GM19239 (cell line): ENCODE results near the gene SLC25A36.
"Not testable (repeated sequence)": the region's sequence is repeated elsewhere in the genome, so short reads cannot be mapped to it uniquely, and the experiment has no call there.

ENCODE experiments used
- DNase-seq: peaks from one replicate; pipeline ENCODE4 v3.0.0; 2011; ENCODE audit warnings: low spot score; ENCODE audit not compliant: insufficient read length
- FAIRE-seq: peaks from 2 replicates; lab custom pipeline; 2011; peaks lifted over from hg19 to GRCh38; lab: Jason Lieb, UNC

The SLC25A36 gene

DNA sequence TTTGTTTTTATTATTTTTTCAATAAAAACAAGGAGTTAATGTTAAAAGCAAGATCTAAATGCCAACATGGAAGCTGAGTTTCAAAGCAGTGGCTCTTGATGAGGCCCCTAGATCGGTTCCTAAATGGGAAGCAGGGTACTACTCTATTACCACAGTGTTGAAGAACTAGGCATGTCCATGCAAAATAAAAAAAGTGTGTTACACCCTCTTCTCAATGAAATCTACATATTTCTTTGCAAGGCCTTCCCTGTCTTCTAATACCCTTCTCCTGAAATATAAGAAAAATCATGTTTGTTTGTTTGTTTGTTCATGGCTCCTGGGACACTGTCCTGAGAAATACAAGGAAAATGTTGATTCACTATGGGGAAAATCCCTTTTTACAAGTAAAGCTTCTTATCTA is 12.2 kb upstream of the SLC25A36 start:
- DNase-seq (no peak), FAIRE-seq (no peak)

DNA sequence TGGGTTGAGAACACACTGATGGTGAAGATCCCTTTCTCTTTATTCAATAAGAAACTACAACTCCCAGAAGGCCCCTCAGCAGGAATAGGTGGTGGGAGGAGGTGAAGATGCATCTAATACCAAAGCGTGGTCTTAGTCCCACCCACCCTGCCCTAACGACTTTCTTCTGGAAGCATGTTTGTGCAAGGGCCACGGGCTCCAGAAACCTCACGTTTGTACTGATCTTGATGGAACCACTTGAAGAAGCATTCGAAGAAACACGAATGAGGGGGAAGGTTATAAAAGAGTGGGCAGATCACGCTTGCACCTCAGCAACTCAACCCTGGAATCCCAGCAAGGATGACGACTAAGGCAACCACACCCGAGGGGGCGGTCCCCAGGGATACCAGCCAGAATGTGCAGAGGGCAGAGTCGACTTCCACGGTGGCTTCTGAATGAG is 10.6 kb upstream of the SLC25A36 start:
- DNase-seq (no peak), FAIRE-seq (no peak)

DNA sequence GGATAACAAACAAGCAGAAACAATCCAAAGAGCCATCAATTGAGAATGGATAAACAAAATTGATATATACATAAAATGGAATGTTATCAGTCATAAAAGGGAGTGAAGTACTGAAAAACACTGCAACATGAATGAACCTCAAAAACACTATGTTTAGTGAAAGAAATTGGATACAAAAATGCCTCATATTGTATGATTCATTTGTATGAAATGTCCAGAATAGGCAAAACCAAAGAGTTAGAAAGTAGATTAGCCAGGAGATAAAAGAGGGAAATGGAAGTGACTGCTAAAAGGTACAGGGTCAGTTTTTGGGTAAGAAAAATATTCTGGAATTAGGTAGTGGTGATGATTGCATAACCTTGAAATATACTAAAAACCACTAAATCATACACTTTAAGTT is 9.8 kb upstream of the SLC25A36 start:
- FAIRE-seq, result no peak
- DNase-seq, result no peak

DNA sequence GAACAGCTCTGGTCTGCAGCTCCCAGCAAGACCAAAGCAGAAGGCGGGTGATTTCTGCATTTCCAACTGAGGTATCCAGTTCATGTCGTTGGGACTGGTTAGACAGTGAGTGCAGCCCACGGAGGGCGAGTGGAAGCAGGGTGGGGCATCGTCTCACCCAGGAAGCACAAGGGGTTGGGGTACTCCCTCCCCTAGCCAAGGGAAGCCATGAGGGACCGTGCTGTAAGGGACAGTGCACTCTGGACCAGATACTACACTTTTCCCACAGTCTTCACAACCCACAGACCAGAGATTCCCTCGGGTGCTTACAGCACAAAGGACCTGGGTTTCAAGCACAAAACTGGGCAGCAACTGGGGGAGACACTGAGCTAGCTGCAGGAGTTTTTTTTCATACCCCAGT is 8.5 kb upstream of the SLC25A36 start:
- no peak for DNase-seq
- no peak for FAIRE-seq

DNA sequence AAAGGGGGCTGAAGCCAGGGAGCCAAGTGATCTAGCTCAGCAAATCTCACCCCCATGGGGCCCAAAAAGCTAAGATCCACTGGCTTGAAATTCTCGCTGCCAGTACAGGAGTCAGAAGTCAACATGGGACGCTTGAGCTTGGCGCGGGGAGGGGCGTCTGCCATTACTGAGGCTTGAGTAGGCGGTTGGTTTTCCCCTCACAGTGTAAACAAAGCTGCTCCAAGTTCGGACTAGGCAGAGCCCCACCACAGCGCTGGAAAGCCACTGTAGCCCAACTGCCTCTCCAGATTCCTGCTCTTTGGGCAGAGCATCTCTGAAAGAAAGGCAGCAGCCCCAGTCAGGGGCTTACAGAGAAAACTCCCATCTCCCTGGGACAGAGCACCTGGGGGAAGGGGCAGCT is 8.1 kb upstream of the SLC25A36 start:
- no peak for DNase-seq

DNA sequence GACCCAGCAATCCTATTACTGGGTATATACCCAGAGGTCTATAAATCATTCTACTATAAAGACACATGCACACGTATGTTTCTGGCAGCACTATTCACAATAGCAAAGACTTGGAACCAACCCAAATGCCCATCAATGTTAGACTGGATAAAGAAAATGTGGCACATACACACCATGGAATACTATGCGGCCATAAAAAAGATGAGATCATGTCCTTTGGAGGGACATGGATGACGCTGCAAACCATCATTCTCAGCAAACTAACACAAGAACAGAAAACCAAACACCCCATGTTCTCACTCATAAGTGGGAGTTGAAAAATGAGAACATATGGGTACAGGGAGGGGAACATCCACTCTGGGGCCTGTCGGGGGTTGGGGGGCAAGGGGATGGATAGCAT is 2.3 kb upstream of the SLC25A36 start:
- not testable (repeated sequence) for FAIRE-seq

More for the DNA sequence above, 8.1 kb upstream of the SLC25A36 start:
- FAIRE-seq, result no peak

DNA sequence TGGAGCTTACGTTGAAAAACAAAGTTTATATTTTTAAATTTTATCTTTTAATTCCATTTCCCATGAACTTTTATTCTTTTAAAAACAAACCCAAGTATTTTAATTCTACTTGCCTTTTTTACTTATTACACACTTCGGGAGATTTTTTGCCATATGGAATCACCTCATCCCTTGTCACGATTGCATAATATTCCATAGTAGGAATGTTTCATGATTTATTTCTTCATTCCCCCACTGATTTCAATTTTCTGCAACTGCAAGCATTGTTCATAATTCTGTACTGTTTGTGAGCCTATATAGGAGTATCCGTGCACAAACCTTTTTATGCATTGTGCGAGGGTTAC is 574 bp upstream of the SLC25A36 start:
- no peak for FAIRE-seq
- no peak for DNase-seq

More for the DNA sequence above, 2.3 kb upstream of the SLC25A36 start:
- not testable (repeated sequence) for DNase-seq

DNA sequence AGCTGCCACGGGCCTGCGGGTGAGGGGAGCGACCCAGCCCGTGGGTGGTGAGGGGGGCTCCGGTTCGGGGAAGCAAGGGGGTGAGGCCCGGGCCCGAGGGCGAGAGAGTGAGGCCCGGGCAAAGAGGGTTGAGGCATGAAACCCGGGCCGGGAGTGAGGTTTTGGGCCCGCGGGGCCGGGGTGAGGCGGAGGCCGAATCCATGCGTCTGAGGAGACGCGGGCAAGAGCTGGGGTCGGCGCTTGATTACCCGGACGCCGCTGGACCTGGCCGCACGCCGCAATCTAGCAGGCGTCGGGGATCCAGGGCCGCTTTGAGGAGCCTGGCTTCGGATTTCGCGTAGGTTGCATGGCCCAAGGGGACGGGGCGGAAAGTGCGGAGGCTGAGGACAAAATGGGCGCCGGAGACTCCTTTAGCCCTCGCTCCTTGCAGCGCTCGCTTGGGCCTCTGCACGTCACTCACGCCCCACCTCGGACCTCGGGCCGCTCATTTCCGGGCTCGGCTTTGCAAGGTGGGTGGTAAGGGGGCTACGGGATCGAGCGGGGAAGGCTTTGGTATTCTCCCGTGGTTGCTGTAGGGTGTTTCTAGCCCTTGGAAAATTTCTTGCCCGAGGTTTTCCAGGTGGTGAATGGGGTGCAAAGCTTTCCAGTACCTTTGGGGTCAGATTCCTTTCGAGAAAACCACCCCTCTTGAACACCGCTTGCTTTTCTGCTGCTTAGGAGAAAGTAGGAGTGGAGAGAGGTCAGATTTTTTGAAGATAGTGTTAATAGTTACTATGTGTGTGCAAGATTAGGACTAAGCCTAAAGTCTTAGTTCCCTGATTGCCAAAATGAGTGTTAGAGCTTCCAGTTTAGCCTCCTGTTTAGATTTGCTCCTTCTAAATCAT is 827 bp downstream of the SLC25A36 start:
- peak; percentile 78 for FAIRE-seq
- DNase-seq, result peak; percentile 16

DNA sequence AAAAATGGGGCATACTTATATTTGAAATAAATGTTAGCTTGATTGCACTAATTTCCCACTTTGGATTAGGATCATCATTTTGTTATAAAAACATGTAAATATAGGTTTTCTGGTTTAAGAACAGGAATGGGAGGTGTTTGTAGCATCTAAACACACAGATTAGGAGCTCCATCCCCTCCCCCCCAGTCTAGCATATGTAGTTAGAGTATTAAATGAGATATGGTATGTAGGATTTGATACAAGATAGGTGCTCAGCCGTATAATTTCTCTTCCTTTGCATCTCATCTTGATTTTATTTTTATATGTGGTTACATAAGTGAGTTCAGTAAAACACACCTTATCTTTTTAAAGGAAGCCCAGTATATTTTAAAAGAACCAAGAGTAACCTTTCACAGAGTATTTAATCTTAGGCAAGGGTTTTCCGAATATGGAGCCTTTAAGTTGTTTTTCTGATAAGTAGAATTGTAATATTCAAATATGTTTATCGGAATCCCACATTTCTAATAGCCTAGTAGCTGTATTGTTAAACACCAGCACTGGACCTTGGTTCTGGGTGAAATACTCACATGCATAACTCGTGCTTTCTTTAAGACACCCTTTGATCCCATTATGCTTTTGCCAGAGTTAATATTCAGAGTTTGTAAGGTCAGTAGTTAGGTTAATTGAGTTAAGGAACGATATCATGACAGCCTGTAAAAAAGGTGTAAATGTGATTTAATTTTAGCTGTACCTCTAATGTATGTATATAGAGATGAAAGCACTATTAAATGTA is 2.3 kb downstream of the SLC25A36 start:
- DNase-seq, result no peak
- no peak for FAIRE-seq

DNA sequence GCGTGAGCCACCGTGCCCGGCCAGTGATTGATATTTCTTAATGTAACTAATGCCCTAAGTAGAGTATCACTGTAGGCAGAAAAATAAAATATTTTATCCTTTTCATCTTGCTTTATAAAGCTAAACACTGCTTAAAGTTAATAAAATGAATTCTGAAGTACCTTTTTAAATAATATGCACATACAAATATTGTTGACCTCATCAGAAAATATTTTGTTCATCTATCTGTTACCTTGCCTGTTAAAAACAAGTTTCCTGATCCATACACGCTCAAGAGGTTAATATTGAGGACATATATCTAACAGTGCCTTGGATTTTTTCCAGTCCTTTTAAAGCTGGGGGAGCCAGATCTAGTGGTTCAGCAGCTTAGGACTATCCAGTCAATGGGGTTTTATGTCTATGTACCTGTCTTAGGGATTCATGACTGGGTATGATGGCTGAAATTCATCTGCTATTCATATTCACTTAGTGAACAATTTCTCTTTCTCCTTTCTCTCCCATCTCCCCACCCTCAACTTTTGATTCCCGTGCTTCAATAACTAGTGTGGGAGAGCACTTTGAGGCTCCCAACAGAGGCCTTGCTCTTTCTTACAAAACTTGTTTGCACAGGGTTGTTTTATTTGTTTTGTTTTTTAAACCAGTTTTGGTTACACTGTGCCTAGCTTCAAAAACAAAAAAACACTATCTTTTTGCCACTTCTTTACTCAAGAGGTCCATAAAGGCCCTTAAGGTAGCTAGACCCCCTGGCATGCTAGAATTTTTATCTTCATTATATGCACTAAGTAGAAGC is 7.0 kb downstream of the SLC25A36 start:
- DNase-seq (no peak), FAIRE-seq (peak; percentile 44)

DNA sequence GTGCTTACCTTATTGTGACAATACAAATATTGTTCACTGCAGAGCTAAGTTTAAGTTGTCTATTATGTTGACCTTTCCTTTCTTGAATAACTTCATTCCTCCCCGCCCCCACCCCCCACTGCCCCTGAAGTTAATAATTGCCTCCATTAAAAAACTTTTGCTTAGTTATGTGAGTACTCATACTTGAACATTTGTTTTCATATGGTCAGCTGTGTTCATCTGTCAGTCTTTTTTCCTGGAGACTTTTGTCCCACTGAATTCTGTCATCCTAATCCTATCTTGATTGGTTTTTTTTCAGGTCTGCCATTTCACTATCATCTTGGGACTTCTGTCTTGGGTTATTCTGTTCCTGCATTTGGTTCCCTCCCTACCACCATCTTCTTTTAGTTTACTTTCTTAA is 8.5 kb downstream of the SLC25A36 start:
- FAIRE-seq (no peak), DNase-seq (no peak)

DNA sequence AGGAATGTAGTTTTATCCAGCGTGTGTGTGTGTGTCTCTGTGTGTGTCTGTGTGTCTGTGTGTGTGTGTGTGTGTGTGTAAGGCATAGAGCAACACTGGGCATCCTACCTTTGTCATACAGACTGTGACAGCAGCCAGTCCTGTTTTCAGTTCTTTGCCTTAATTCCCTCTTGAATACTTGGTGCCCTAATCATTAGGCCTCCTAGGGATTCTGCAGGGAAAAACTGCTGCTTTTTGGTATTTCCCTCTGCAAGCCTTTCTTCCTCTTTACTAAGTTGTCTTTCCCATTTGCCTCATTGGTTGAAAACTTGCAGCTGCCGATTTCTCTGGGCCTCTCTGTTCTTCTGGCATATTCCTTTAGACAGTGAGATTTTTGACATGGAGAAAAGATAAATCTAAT is 9.2 kb downstream of the SLC25A36 start:
- DNase-seq, result no peak
- FAIRE-seq, result no peak

DNA sequence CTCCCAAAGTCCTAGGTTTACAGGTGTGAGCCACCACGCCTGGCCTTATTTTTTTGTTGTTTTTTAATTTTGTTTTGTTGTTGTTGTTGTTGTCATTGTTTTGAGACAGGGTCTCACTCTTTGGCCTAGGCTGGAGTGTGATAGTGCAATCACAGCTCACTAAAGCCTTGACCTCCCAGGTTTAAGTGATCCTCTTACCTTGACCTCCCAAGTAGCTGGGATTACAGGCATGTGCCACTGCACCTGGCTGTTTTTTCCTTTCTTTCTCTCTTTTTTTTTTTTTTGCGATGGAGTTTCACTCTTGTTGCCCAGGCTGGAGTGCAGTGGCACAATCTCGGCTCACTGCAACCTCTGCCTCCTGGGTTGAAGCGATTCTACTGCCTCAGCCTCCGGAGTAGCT is 10.1 kb downstream of the SLC25A36 start:
- DNase-seq, FAIRE-seq: not testable (repeated sequence)

DNA sequence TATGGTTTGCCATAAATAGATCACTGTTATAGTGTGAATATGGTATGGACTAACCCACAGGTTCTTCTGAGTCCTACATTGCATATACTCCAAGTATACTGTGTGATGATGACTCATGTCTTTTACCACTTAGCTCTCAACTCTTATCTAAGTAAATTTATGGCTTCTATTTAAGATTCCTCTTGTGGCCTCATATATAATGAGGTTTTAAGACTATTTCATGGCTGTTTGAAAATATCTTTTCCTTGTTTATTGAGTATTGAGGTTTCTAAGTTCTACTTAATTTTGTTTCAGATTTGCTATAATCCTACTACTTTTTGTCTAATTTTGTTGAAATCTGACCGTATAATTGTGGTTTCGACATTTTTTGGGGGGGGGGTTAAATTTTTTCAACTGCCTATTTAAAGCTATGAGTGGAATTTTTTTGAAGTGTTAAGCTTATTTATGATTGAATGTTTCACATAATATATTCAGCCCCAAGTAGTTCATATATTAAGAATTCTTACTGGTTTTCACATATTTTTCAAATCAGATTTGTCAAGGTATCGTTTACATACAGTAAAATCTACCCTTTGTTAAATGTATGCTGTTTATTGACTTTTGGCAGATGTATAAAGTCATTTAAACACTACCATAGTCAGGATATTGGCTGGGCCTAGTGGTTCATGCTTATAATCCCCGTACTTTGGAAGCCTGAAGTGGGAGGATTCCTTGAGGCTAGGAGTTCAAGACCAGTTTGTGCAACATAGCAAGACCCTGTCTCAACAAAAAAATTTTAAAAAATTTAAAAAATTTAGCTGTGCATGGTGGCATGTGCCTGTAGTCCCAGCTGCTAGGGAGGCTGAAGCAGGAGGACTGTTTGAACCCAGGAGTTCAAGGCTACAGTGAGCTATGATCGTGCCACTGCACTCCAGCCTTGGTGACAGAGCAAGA is 11.7 kb downstream of the SLC25A36 start:
- FAIRE-seq (no peak), DNase-seq (no peak)

DNA sequence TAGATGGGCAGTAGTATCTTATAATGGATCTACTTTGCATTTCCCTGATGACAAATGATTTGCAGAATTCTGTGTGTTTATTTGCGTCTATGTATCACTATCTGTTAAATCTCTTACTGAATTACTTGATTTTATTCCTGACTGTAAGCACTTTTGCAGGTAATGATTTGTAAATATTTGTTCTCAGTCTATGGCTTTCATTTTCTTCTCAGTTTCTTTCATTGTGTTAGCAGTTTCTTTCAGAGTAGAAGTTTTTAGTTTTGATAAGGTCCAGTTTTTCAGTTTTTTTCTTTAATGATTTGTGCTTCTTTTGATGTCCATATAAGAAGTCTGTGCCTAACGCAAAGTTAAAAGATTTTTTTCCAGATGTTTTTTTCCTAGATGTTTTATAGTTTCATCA is 12.9 kb downstream of the SLC25A36 start:
- FAIRE-seq, result no peak
- DNase-seq, result no peak

DNA sequence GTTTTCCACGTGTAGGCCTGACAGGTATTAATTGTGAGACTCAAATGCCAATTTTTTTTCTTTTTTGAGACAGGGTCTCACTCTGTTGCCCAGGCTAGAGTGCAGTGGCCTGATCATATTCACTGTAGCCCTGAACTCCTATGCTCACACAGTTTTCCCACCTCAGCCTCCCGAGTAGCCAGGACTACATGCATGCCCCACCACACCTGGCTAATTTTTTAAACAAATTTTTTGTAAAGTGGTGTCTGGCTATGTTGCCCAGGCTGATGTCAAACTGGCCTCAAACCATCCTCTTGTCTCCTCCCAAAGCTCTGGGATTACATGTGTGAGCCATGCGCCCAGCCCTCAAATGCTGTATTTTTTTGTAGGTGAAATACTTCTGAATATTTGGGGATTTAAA is 14.0 kb downstream of the SLC25A36 start:
- FAIRE-seq (no peak), DNase-seq (no peak)

DNA sequence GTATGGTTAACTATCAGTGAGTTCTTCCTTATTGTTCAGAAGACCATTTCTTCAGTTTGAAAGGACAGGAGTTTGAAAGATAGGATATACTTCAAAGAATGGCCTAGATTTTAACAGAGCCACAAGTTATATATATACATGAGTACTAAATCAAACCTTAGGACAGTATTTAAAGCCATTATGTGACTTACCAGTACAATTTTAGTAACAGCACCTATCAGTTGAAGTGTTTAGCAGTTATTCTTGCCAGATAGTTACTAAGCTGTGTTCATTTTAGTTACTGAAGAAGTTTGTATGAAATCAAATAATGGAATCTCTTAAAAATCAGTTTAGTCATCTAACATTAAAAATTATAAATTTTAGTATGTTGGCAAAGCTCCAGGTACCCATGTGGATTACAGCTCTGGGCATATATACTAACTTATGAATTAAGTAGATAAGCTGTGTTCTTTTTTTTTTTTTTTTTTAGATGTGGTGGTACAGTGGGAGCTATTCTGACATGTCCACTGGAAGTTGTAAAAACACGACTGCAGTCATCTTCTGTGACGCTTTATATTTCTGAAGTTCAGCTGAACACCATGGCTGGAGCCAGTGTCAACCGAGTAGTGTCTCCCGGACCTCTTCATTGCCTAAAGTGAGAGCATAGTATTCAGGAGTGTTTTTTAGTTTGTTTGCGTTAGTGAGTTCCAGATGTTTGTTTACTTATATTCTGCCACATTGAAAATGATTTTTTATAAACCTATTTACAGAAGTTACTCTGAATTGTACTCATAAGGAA is 14.6 kb downstream of the SLC25A36 start:
- DNase-seq (no peak), FAIRE-seq (no peak)

DNA sequence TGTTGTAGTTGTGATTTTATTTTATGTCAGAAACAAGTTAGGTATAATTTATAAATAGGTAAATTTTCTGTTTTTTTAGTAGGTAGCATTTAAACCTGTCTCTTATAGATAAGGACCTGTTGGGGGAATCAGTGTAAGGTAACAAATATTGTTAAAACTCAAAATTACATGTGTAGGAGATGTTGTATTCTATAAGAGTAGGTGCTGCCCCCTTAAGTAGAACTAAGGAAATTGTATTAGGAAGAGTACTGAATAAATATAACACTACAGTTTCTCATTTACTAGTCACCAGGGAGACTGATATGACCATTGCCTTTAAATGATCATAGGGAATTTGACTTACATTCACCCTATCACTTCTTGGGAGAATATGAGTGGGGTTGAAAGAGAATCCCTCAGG is 31.2 kb downstream of the SLC25A36 start:
- FAIRE-seq, result no peak
- DNase-seq, result no peak

DNA sequence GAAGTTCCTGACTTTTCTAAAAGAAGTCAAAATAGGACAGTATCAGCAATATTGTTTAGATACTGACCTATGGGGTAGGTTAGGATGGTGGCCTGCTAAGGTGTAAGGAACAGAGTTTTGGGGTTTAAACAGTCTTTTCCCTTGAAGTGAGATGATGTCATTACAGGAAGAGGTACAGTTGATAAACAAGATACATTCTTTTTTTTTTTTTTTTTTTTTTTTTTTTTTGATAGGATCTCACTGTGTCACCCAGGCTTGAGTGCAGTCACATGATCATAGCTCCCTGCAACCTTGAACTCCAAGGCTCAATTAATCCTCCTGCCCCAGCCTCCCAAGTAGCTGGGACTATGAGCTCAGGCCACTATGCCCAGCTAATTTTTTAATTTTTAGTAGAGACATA is 33.3 kb downstream of the SLC25A36 start:
- DNase-seq, result no peak
- FAIRE-seq, result no peak
